Testis (tissue), 3 donors: ENCODE measurements around the gene SEMA5A. TPM values are rescaled to one million over a fixed set of nuclear protein-coding genes. Genes with fewer than 3 reads are reported as not detected.

Experiments
- DNase-seq: peaks from one replicate; pipeline ENCODE4 v3.0.0-alpha.2; 2019
- H3K27ac ChIP-seq, 2 donors: fragments of 200-600 bp; sonication (generic); one replicate each; pipeline ENCODE4 v1.5.1; 2019
- H3K27me3 ChIP-seq: fragments of 200-600 bp; sonication (generic); one replicate; pipeline ENCODE4 v1.5.1; 2019
- H3K36me3 ChIP-seq: fragments of 200-600 bp; sonication (generic); one replicate; pipeline ENCODE4 v1.5.1; 2017; ENCODE audit warnings: low read depth; ENCODE audit errors: missing control alignments
- H3K4me1 ChIP-seq: fragments of 200-600 bp; sonication (generic); one replicate; pipeline ENCODE4 v1.5.1; 2019
- H3K4me3 ChIP-seq, 2 donors: fragments of 200-600 bp; sonication (generic); one replicate each; pipeline ENCODE4 v1.5.1; 2017 to 2019
- H3K9me3 ChIP-seq: fragments of 200-600 bp; sonication (generic); one replicate; pipeline ENCODE4 v1.5.1; 2017
- CTCF ChIP-seq, 3 experiments: fragments of 450-650 bp in 2 of 3; fragments of 200-600 bp in 1 of 3; sonication (generic) in 1 of 3; IDR thresholded peaks; one replicate each; pipeline ENCODE4 v1.5.1; 2016 to 2019; ENCODE audit warnings: antibody characterized with exemption in 3 of 3, mild to moderate bottlenecking in 2 of 3, moderate library complexity in 1 of 3
- POLR2A ChIP-seq: fragments of 450-650 bp; IDR thresholded peaks from one replicate; pipeline ENCODE4 v1.6.1; 2017; ENCODE audit warnings: antibody characterized with exemption, mild to moderate bottlenecking, moderate library complexity
- whole genome bisulfite sequencing, 2 donors: methylation state at CpG; one replicate each; pipeline ENCODE4 v1.1.5; 2018; 5-methylcytosine and 5-hydroxymethylcytosine counted together
- intact Hi-C: fragments of 100-400 bp; cut with DNase I; formaldehyde crosslinking; loops from one replicate; pipeline ENCODE4 v1.15.1; 2023; ENCODE audit warnings: low total_unique reads
- polyA plus RNA-seq: library from polyadenylated mRNA; stranded (reverse); fragments of 350-450 nt; fragmentation: Illumina TruSeq; extraction: RNeasy Lipid Tissue Mini Kit (QIAGEN cat#74804); gene quantifications from one replicate; pipeline ENCODE4 v1.2.3, GENCODE V29; 2014; ENCODE audit warnings: low read depth, low replicate concordance; ENCODE audit not compliant: insufficient read depth
- total RNA-seq, 2 donors: library from RNA; depleted of rRNA; stranded (reverse); fragments of >200 nt; gene quantifications; one replicate each; pipeline ENCODE4 v1.2.3, GENCODE V29; 2016

The SEMA5A gene
- total and polyA plus RNA-seq, 3 donors from 2014 or later = 3.4 to 12.8 (median 5.4) TPM

DNA sequence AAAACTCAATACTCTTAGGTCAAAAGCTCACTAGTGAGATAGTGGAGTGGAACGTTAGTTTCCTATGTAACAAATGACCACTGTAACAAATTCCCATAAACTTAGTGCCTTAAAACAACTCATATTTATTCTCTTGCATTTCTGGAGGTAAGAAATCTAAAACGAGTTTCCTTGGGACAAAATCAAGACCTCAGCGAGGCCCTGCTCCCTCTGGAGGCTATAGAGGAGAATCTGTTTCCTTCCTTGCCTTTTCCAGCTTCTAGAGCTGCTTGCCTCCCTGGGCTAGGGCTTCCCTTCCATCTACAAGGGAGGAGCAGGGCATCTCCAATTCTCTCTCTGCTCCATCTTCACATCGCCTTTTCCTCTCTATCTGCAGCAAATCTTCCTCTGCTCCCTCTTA, 32.0 kb downstream of the SEMA5A start:
- no peaks in the 10 kb centered on the region for H3K9me3 ChIP-seq
- 36 to 47% methylated on average over 4 of the region's 4 CpGs for WGBS, 2 donors
- no peaks in the 10 kb centered on the region for H3K36me3 ChIP-seq
- intact Hi-C loops = no loop called here
- H3K27me3 ChIP-seq = no peaks in the 10 kb centered on the region
- peak; percentile 27 for DNase-seq
- no peak overlapping the region for H3K4me3 ChIP-seq
- no peaks in the 10 kb centered on the region for H3K4me1 ChIP-seq
- no peak overlapping the region for H3K27ac ChIP-seq
- TF ChIP-seq POLR2A (no peak), CTCF (IDR thresholded peaks at IDR 0.05) (peak in 1 of 3 experiments; percentile 18)

GRCh38 chr5:9512457-9512856, 33.4 kb downstream of the SEMA5A start:
- WGBS, 2 donors = 52 to 53% methylated on average over 4 of the region's 4 CpGs
- DNase-seq = peak; percentile 42
- Histone ChIP-seq H3K36me3 (no peaks in the 10 kb centered on the region), H3K27me3 (no peaks in the 10 kb centered on the region), H3K27ac (no peak overlapping the region), H3K4me3 (no peak overlapping the region), H3K9me3 (no peaks in the 10 kb centered on the region), H3K4me1 (no peaks in the 10 kb centered on the region)
- intact Hi-C loops = no loop called here
- TF ChIP-seq CTCF (IDR thresholded peaks at IDR 0.05) = no peak
- no peak for TF ChIP-seq POLR2A

DNA sequence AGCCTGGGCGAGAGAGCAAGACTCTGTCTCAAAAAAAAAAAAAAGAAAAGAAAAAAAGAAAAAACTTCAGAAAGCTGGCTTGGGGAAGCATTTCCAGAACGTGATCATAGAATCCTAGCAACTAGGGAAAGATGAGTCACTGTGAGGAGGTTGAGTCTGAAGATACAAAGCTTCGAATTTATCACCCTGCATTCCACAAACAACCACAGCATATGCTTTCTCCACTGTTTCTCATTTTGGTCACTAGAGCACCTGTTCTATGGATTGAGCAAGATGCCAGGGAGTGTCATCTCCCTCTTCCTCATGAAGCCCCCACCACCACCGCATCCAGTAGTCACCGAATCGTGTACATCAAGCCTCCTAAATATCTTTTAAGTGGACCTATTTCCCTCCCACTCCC, 37.9 kb downstream of the SEMA5A start:
- Histone ChIP-seq H3K27me3 (no peaks in the 10 kb centered on the region), H3K9me3 (no peaks in the 10 kb centered on the region), H3K27ac (no peak overlapping the region), H3K36me3 (no peaks in the 10 kb centered on the region), H3K4me3 (no peak overlapping the region), H3K4me1 (no peaks in the 10 kb centered on the region)
- intact Hi-C loops = no loop called here
- WGBS, 2 donors = 78 to 84% methylated on average over 6 of the region's 6 CpGs
- DNase-seq = no peak
- no peak for TF ChIP-seq POLR2A
- no peak for TF ChIP-seq CTCF (IDR thresholded peaks at IDR 0.05)

DNA sequence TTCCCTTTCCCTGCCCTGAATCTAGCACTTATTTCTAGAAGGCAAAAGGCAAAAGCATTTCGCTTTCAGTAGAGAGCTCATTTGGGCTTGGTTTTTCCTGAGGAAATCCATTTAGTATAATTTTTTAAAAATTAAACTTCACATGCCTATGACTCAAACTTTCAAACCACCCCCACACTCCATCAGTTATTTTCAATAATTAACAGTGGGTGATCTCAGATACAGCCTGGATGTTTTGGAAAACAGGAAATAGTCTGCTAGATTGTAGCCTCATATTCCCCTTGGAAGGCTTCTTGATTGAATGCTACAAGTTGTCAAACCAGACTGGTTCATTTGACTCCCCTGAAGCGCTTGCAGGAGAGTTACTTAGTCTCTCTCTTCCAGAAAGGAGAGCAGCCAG, 40.6 kb downstream of the SEMA5A start:
- no peaks in the 10 kb centered on the region for H3K4me1 ChIP-seq
- no peaks in the 10 kb centered on the region for H3K27me3 ChIP-seq
- no peak overlapping the region for H3K27ac ChIP-seq
- H3K36me3 ChIP-seq = no peaks in the 10 kb centered on the region
- no peak for TF ChIP-seq CTCF (IDR thresholded peaks at IDR 0.05)
- TF ChIP-seq POLR2A = no peak
- intact Hi-C loops = no loop called here
- no peak overlapping the region for H3K4me3 ChIP-seq
- H3K9me3 ChIP-seq = no peaks in the 10 kb centered on the region
- no peak for DNase-seq
- WGBS, 2 donors = 63 to 83% methylated on average over 2 of the region's 2 CpGs

DNA sequence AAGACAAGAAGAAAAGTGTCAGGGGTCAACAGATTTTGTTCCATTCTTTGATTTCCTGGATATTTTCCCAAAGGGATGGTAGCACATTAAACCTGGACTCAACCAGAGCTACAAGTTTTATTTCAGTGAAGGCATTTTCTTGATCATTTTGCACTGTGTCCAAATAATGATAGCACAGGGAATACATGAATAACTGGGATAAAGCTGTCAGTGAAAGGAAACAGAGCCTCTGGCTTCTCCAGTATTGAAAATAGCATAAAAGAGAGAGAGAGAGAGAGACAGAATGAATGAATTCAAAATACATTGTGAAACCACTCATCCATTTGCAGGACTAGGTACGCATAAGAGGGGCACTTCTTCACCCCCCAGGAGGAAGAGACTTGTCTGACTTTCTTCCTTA, 43.0 kb downstream of the SEMA5A start:
- no peak overlapping the region for H3K4me3 ChIP-seq
- no peaks in the 10 kb centered on the region for H3K36me3 ChIP-seq
- WGBS, 2 donors = 89 to 95% methylated on average over 1 of the region's 1 CpG
- no peak for TF ChIP-seq CTCF (IDR thresholded peaks at IDR 0.05)
- no peak for TF ChIP-seq POLR2A
- no peaks in the 10 kb centered on the region for H3K27me3 ChIP-seq
- no peaks in the 10 kb centered on the region for H3K4me1 ChIP-seq
- intact Hi-C loops = no loop called here
- H3K9me3 ChIP-seq = no peaks in the 10 kb centered on the region
- DNase-seq = no peak
- no peak overlapping the region for H3K27ac ChIP-seq
